H1 (cell line): ENCODE data around the gene PTPRD. TPM values are rescaled to one million over a fixed set of nuclear protein-coding genes. Genes with fewer than 3 reads are reported as not detected.

Source experiments
- CTCF ChIA-PET: fragments of 300-600 bp; sonication (Branson Sonifier 250); formaldehyde crosslinking; loops from one replicate; lab custom pipeline; 2021; ENCODE audit not compliant: partially characterized antibody; lab: Charles Lee
- POLR2A ChIA-PET: fragments of 300-600 bp; sonication (Branson Sonifier 250); formaldehyde crosslinking; loops from one replicate; lab custom pipeline; 2021; ENCODE audit warnings: inconsistent platforms; ENCODE audit not compliant: partially characterized antibody; lab: Charles Lee
- DNase-seq, 2 experiments: peaks; one replicate each; pipeline versions ENCODE4 v3.0.0 to v3.0.0-alpha.2; 2010 to 2022; ENCODE audit warnings: low spot score in 2 of 2, low read depth in 1 of 2, mixed read lengths in 1 of 2
- FAIRE-seq: peaks from 2 replicates; lab custom pipeline; 2011; peaks lifted over from hg19 to GRCh38; lab: Jason Lieb, UNC
- H2AFZ ChIP-seq: 2 replicates; pipeline ENCODE4 v1.8.1; 2012; ENCODE audit warnings: low read length, inconsistent platforms
- H2AK5ac ChIP-seq: 2 replicates; pipeline ENCODE4 v1.6.1; 2013; ENCODE audit warnings: low read depth, low read length
- H2BK120ac ChIP-seq: replicated peaks from 2 replicates; pipeline ENCODE3; 2013; ENCODE audit warnings: low read depth, low read length, inconsistent platforms
- H2BK12ac ChIP-seq: 2 replicates; pipeline ENCODE4 v1.6.1; 2013; ENCODE audit warnings: low read depth, low read length
- H2BK15ac ChIP-seq: 2 replicates; pipeline ENCODE4 v1.6.1; 2013; ENCODE audit warnings: low read length
- H2BK20ac ChIP-seq: 2 replicates; pipeline ENCODE4 v1.6.1; 2013; ENCODE audit warnings: low read length
- H2BK5ac ChIP-seq: 2 replicates; pipeline ENCODE4 v1.6.1; 2013; ENCODE audit warnings: low read depth, low read length
- H3K14ac ChIP-seq: 2 replicates; pipeline ENCODE4 v1.6.1; 2013; ENCODE audit warnings: inconsistent platforms; ENCODE audit not compliant: insufficient read length
- H3K18ac ChIP-seq: 2 replicates; pipeline ENCODE4 v1.6.1; 2013; ENCODE audit warnings: low read length; ENCODE audit errors: extremely low read depth
- H3K23ac ChIP-seq: 2 replicates; pipeline ENCODE4 v1.6.1; 2013; ENCODE audit warnings: inconsistent platforms; ENCODE audit not compliant: insufficient read length
- H3K23me2 ChIP-seq: 2 replicates; pipeline ENCODE4 v1.6.1; 2013; ENCODE audit warnings: low read depth, low read length
- H3K27ac ChIP-seq: 2 replicates; pipeline ENCODE4 v1.6.1; 2011; ENCODE audit warnings: low read depth, low read length, inconsistent platforms
- H3K27me3 ChIP-seq, 4 experiments: replicated peaks in 1 of 4; 1 replicate in 1 of 4; 2 replicates in 3 of 4; pipeline versions ENCODE4 v1.6.1 to v1.8.1; 2011 to 2013; ENCODE audit warnings: low read length in 3 of 4, mild to moderate bottlenecking in 3 of 4, inconsistent platforms in 2 of 4, mixed read lengths in 2 of 4, moderate library complexity in 1 of 4; ENCODE audit not compliant: control insufficient read depth in 3 of 4, insufficient read depth in 3 of 4; ENCODE audit errors: extremely low read depth in 1 of 4
- H3K36me3 ChIP-seq, 4 experiments: 2 replicates each; pipeline versions ENCODE4 v1.6.1 to v1.8.1; 2011 to 2013; ENCODE audit warnings: mild to moderate bottlenecking in 4 of 4, low read length in 3 of 4, moderate library complexity in 2 of 4, control low read depth in 1 of 4, inconsistent platforms in 1 of 4; ENCODE audit not compliant: insufficient read depth in 4 of 4, control insufficient read depth in 2 of 4
- H3K4ac ChIP-seq: replicated peaks from 2 replicates; pipeline ENCODE3; 2013; ENCODE audit warnings: low read length, low read depth, mixed read lengths, inconsistent platforms; ENCODE audit not compliant: insufficient read length
- H3K4me1 ChIP-seq, 4 experiments: replicated peaks in 1 of 4; 1 replicate in 1 of 4; 2 replicates in 3 of 4; pipeline versions ENCODE4 v1.6.1 to v1.8.1; 2011 to 2013; ENCODE audit warnings: low read length in 3 of 4, inconsistent platforms in 2 of 4, mixed read lengths in 1 of 4; ENCODE audit not compliant: insufficient read depth in 4 of 4, control insufficient read depth in 3 of 4
- H3K4me2 ChIP-seq, 2 experiments: 2 replicates each; pipeline versions ENCODE4 v1.6.1 to v1.8.1; 2011 to 2013; ENCODE audit warnings: low read depth in 2 of 2, low read length in 2 of 2, control low read depth in 1 of 2, inconsistent platforms in 1 of 2, mild to moderate bottlenecking in 1 of 2; ENCODE audit not compliant: insufficient read depth in 1 of 2
- H3K4me3 ChIP-seq, 4 experiments: fragments of 200-600, 300-600 bp in 1 of 4; sonication (generic), shearing (Covaris generic), sonication (Bioruptor Twin) in 1 of 4; 2 replicates each; pipeline versions ENCODE4 v1.5.1 to v1.8.1; 2011 to 2016; ENCODE audit warnings: low read length in 4 of 4, low read depth in 3 of 4, control low read depth in 2 of 4, inconsistent platforms in 2 of 4, mild to moderate bottlenecking in 2 of 4, mixed read lengths in 1 of 4, moderate library complexity in 1 of 4; ENCODE audit not compliant: insufficient read depth in 2 of 4; ENCODE audit errors: extremely low read depth in 1 of 4
- H3K56ac ChIP-seq: replicated peaks from 2 replicates; pipeline ENCODE3; 2013; ENCODE audit warnings: low read depth, mild to moderate bottlenecking, mixed read lengths, low read length, inconsistent platforms; ENCODE audit not compliant: insufficient read length
- H3K79me1 ChIP-seq: 2 replicates; pipeline ENCODE4 v1.6.1; 2013; ENCODE audit warnings: low read depth, low read length, control low read depth
- H3K79me2 ChIP-seq, 2 experiments: 2 replicates each; pipeline versions ENCODE4 v1.6.1 to v1.8.1; 2012 to 2013; ENCODE audit warnings: low read length in 2 of 2, mild to moderate bottlenecking in 2 of 2, inconsistent platforms in 1 of 2; ENCODE audit not compliant: insufficient read depth in 2 of 2, control insufficient read depth in 1 of 2
- H3K9ac ChIP-seq, 4 experiments: replicated peaks in 1 of 4; 1 replicate in 1 of 4; 2 replicates in 3 of 4; pipeline versions ENCODE4 v1.6.1 to v1.8.1; 2011 to 2013; ENCODE audit warnings: low read depth in 3 of 4, low read length in 3 of 4, control low read depth in 2 of 4, mild to moderate bottlenecking in 2 of 4, moderate library complexity in 2 of 4, inconsistent platforms in 1 of 4; ENCODE audit errors: extremely low read depth in 1 of 4
- H3K9me3 ChIP-seq, 2 experiments: 2 replicates each; pipeline versions ENCODE4 v1.6.1 to v1.8.1; 2012 to 2013; ENCODE audit warnings: mild to moderate bottlenecking in 2 of 2, moderate library complexity in 2 of 2, control low read depth in 1 of 2, inconsistent platforms in 1 of 2, low read depth in 1 of 2, low read length in 1 of 2, mixed read lengths in 1 of 2; ENCODE audit not compliant: insufficient read depth in 2 of 2
- H4K20me1 ChIP-seq, 2 experiments: replicated peaks in 1 of 2; 2 replicates each; pipeline versions ENCODE3 to v1.8.1; 2011 to 2013; ENCODE audit warnings: inconsistent platforms in 2 of 2, low read length in 2 of 2, mild to moderate bottlenecking in 1 of 2; ENCODE audit not compliant: insufficient read depth in 2 of 2, control insufficient read depth in 1 of 2
- H4K5ac ChIP-seq: 2 replicates; pipeline ENCODE4 v1.6.1; 2013; ENCODE audit warnings: low read length, low read depth, mixed read lengths, inconsistent platforms; ENCODE audit not compliant: insufficient read length
- H4K8ac ChIP-seq: 2 replicates; pipeline ENCODE4 v1.8.0; 2013; ENCODE audit warnings: mild to moderate bottlenecking, moderate library complexity, low read length, inconsistent platforms; ENCODE audit not compliant: insufficient read depth; ENCODE audit errors: extremely low read depth
- H4K91ac ChIP-seq: replicated peaks from 2 replicates; pipeline ENCODE3; 2013; ENCODE audit warnings: low read length, mixed read lengths, inconsistent platforms; ENCODE audit not compliant: insufficient read length
- CEBPB ChIP-seq: IDR thresholded peaks from 2 replicates; pipeline ENCODE4 v1.6.1; 2012; ENCODE audit warnings: low read depth, low read length
- EGR1 ChIP-seq: IDR thresholded peaks from 2 replicates; pipeline ENCODE4 v1.6.1; 2011; ENCODE audit warnings: low read depth, low read length, borderline replicate concordance
- MAFK ChIP-seq: IDR thresholded peaks from 2 replicates; pipeline ENCODE4 v1.6.1; 2012; ENCODE audit warnings: low read depth, mild to moderate bottlenecking, improper control_type of control experiment, low read length
- NANOG ChIP-seq: IDR thresholded peaks from 2 replicates; pipeline ENCODE4 v1.6.1; 2011; ENCODE audit warnings: low read length, low read depth, mild to moderate bottlenecking, inconsistent platforms; ENCODE audit not compliant: insufficient read depth, poor library complexity, severe bottlenecking
- SUZ12 ChIP-seq: fragments of 200-600 bp; sonication (generic); IDR thresholded peaks from 2 replicates; pipeline ENCODE4 v1.6.1; 2012; ENCODE audit warnings: mild to moderate bottlenecking, inconsistent platforms, low read length, moderate library complexity, mixed read lengths
- TAF1 ChIP-seq: IDR thresholded peaks from 2 replicates; pipeline ENCODE4 v1.6.1; 2011; ENCODE audit warnings: mild to moderate bottlenecking, low read depth, low read length
- WGBS, 2 experiments: shearing (Covaris generic) in 1 of 2; methylation state at CpG; one replicate each; pipeline versions ENCODE4 v1.1.6 to v1.1.7; 2013 to 2015; ENCODE audit warnings: low lambda C conversion rate in 2 of 2, mixed read lengths in 2 of 2, inconsistent platforms in 1 of 2, low coverage in 1 of 2, missing lambda C conversion rate in 1 of 2; ENCODE audit not compliant: insufficient replicate concordance in 2 of 2, insufficient coverage in 1 of 2, insufficient read length in 1 of 2; ENCODE audit errors: extremely low coverage in 1 of 2, missing lambda C conversion rate in 1 of 2; 5-methylcytosine and 5-hydroxymethylcytosine counted together
- polyA plus RNA-seq, 7 experiments: library from polyadenylated mRNA; depleted of rRNA in 3 of 7; stranded (reverse) in 5 of 7; unstranded in 2 of 7; fragments of >200 nt in 5 of 7; fragments of 200-250 nt in 2 of 7; gene quantifications; 1 replicate in 5 of 7; 2 replicates in 1 of 7; 4 replicates in 1 of 7; pipeline versions ENCODE4 v1.2.1 to v1.2.3, GENCODE V29; 2011 to 2013; ENCODE audit warnings: missing spikeins in 2 of 7, mixed read lengths in 2 of 7
- total RNA-seq: library from RNA; stranded (reverse); fragmentation: NEBNext Ultra II Directional; extraction: Animal tissue kit (Norgen Biotek cat#: 25700); gene quantifications from 2 replicates; pipeline ENCODE4 v1.2.1, GENCODE V29; 2021

PTPRD gene
- total and polyA plus RNA-seq, 2 of the 8 experiments (the other 6 are each of a cell fraction or from before 2014, with no cell fraction given): 17.2 to 77.0 TPM

- FAIRE-seq: no peak
Observed at GRCh38 chr9:8668231-8668630, 1944.6 kb downstream of the PTPRD start.

More at GRCh38 chr9:8668231-8668630, 1944.6 kb downstream of the PTPRD start:
- Histone ChIP-seq H2BK5ac (no peak overlapping the region), H3K23ac (no peak overlapping the region), H3K4me3 (no peak overlapping the region), H3K4me1 (no peaks in the 10 kb centered on the region), H4K20me1 (no peaks in the 10 kb centered on the region), H3K79me1 (no peaks in the 10 kb centered on the region), H3K4ac (no peak overlapping the region), H4K5ac (no peak overlapping the region), H2AK5ac (no peak overlapping the region), H3K14ac (no peak overlapping the region), H4K8ac (no peak overlapping the region), H2BK15ac (no peak overlapping the region), H3K4me2 (no peak overlapping the region), H3K9me3 (no peaks in the 10 kb centered on the region), H3K27me3 (no peaks in the 10 kb centered on the region), H3K27ac (no peak overlapping the region), H3K9ac (no peak overlapping the region), H3K36me3 (no peaks in the 10 kb centered on the region), H3K23me2 (no peaks in the 10 kb centered on the region), H3K18ac (no peak overlapping the region), H3K79me2 (no peaks in the 10 kb centered on the region), H2BK12ac (no peak overlapping the region), H4K91ac (no peak overlapping the region), H2BK120ac (no peak overlapping the region), H3K56ac (no peak overlapping the region), H2AFZ (no peak overlapping the region), H2BK20ac (no peak overlapping the region)
- TF ChIP-seq NANOG (no peak), SUZ12 (no peak), CEBPB (no peak), EGR1 (no peak), TAF1 (no peak), MAFK (no peak)
- ChIA-PET POLR2A (no interaction called here), CTCF (interaction anchor here (1.0 kb wide), 1 partner anchor 228 kb away, joined by 3 read pairs; no protein-coding TSS in a partner anchor)
- no peak for DNase-seq
- 92% methylated on average over 3 of the region's 3 CpGs; no CpG with 5 or more reads in 1 of the 2 experiments for WGBS, 2 experiments
